MG63 (cell line): ENCODE results near the gene CARD10. TPM values are rescaled to one million over a fixed set of nuclear protein-coding genes. Genes with fewer than 3 reads are reported as not detected.
"Not testable (repeated sequence)": the region's sequence is repeated elsewhere in the genome, so short reads cannot be mapped to it uniquely, and the experiment has no call there.

Experiments used
- DNase-seq: peaks from one replicate; pipeline ENCODE4 v3.0.0-alpha.2; 2020
- H3K27me3 ChIP-seq: fragments of 250-450 bp; sonication (Bioruptor Pico); 2 replicates; pipeline ENCODE4 v1.5.1; 2020; ENCODE audit warnings: mild to moderate bottlenecking, moderate library complexity
- H3K36me3 ChIP-seq: fragments of 250-450 bp; sonication (Bioruptor Pico); 2 replicates; pipeline ENCODE4 v1.5.1; 2020; ENCODE audit warnings: mild to moderate bottlenecking, moderate library complexity
- H3K4me3 ChIP-seq: fragments of 250-450 bp; sonication (Bioruptor Pico); 2 replicates; pipeline ENCODE4 v1.5.1; 2020; ENCODE audit warnings: mild to moderate bottlenecking, moderate library complexity
- H3K9me3 ChIP-seq: fragments of 250-450 bp; sonication (Bioruptor Pico); 2 replicates; pipeline ENCODE4 v1.5.1; 2020; ENCODE audit warnings: mild to moderate bottlenecking, moderate library complexity
- total RNA-seq: library from RNA; depleted of rRNA; stranded (reverse); fragments of >200 nt; shearing (Covaris generic); gene quantifications from 2 replicates; pipeline ENCODE4 v1.2.3, GENCODE V29; 2014; ENCODE audit warnings: low replicate concordance

CARD10 gene
- total RNA-seq, 1 experiment from 2014 or later = 17.1 TPM

- H3K9me3 ChIP-seq = no peaks in the 10 kb centered on the region
- DNase-seq = peak; percentile 88
- no peak overlapping the region for H3K4me3 ChIP-seq
- no peaks in the 10 kb centered on the region for H3K27me3 ChIP-seq
- no peaks in the 10 kb centered on the region for H3K36me3 ChIP-seq
These were observed 19.6 kb upstream of the CARD10 start for GRCh38 chr22:37538590-37539357.

DNA sequence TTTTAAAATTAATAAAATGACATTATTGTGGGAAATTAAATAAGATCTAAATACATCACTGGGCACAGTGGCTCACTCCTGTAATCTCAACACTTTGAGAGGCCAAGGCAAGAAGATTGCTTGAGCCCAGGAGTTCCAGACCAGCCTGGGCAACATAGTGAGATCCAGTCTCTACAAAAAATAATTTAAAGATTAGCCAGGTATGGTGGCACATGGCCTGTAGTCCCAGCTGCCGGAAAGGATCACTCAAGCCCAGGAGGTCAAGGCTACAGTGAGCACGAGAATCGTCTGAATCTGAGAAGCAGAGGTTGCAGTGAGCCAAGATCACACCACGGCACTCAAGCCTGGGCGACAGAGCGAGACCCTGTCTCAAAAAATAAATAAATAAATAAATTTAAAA is 15.9 kb upstream of the CARD10 start:
- no peak for DNase-seq
- no peaks in the 10 kb centered on the region for H3K36me3 ChIP-seq
- no peaks in the 10 kb centered on the region for H3K9me3 ChIP-seq
- H3K27me3 ChIP-seq = no peaks in the 10 kb centered on the region
- no peak overlapping the region for H3K4me3 ChIP-seq

DNA sequence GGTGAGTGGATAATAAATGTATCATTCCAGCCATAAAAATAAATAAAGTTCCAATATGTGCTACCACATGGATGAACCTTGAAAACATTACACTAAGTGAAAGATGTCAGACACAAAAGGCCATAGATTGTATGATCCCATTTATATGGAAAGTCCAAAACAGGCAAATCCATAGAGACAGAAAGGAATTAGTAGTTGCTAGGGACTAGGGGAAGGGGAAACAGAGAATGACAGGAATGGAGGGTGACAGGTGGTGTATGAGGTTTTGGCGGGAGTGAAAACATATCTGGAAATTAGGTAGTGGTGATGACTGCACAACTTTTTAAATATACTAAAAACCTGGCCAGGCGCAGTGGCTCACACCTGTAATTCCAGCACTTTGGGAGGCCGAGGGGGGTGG is 15.2 kb upstream of the CARD10 start:
- Histone ChIP-seq H3K4me3 (no peak overlapping the region), H3K27me3 (no peaks in the 10 kb centered on the region), H3K36me3 (no peaks in the 10 kb centered on the region), H3K9me3 (no peaks in the 10 kb centered on the region)
- DNase-seq = no peak

DNA sequence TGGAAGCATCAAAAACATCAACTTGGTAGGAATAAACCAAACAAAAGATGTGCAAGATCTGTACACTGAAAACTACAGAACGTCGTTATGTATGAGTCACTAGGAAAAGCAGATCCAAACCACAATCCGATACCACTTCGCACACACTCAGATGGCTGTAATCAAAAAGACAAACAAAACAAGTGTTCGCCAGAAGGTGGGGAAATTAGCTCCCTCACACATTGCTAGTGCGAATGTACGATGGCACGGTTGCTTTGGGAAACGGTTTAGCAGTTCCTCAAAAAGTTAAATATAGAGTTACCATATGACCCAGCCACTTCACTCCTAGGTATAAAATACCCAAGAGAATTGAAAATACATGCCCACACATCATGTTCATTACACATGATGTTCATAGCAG is 14.8 kb upstream of the CARD10 start:
- H3K9me3 ChIP-seq = no peaks in the 10 kb centered on the region
- no peak overlapping the region for H3K4me3 ChIP-seq
- no peaks in the 10 kb centered on the region for H3K36me3 ChIP-seq
- DNase-seq = peak; percentile 39
- H3K27me3 ChIP-seq = no peaks in the 10 kb centered on the region

DNA sequence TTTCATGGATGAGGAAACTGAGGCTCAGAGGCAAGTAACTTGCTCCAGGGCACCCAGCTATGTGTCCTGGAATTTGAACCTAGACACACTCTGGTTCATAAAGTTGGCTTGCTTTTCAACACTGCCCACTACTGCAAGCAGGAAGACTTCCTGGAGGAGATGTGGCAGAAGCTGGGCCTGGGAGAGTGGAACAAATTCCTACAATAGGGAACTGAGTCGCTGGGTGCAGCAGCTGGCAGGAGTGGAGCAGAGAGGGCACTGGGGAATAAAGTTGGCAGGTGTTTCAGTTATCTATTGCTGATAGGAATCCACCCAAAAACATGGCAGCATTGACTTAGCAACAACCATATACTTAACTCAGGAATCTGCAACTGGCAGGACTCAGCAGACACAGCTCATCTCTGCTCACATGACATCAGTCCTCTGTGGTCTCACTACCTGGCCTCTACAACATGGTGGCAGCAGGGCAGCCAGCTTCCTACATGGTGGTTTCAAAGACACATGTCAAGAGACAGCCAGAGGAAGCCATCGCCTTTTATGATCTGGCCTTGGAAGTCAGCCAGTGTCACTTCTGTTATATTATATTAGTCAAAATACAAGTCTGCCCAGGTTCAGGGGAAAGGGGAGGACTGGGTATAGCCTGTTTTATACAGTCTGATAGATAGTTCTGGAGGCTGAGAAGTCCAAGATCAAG is 10.6 kb upstream of the CARD10 start:
- no peaks in the 10 kb centered on the region for H3K9me3 ChIP-seq
- no peak for DNase-seq
- H3K36me3 ChIP-seq = no peaks in the 10 kb centered on the region
- H3K27me3 ChIP-seq = no peaks in the 10 kb centered on the region
- H3K4me3 ChIP-seq = no peak overlapping the region

GRCh38 chr22:37527952-37528351 is 8.7 kb upstream of the CARD10 start:
- not testable (repeated sequence) for DNase-seq, H3K4me3 ChIP-seq, H3K9me3 ChIP-seq, H3K27me3 ChIP-seq, H3K36me3 ChIP-seq

- not testable (repeated sequence) for DNase-seq, H3K4me3 ChIP-seq, H3K27me3 ChIP-seq, H3K36me3 ChIP-seq, H3K9me3 ChIP-seq
These were observed 8.0 kb upstream of the CARD10 start for GRCh38 chr22:37527081-37527752.

GRCh38 chr22:37526376-37526775 is 7.2 kb upstream of the CARD10 start:
- H3K27me3 ChIP-seq = no peaks in the 10 kb centered on the region
- peak; percentile 66 for DNase-seq
- H3K4me3 ChIP-seq = no peak overlapping the region
- H3K9me3 ChIP-seq = no peaks in the 10 kb centered on the region
- H3K36me3 ChIP-seq = no peaks in the 10 kb centered on the region

DNA sequence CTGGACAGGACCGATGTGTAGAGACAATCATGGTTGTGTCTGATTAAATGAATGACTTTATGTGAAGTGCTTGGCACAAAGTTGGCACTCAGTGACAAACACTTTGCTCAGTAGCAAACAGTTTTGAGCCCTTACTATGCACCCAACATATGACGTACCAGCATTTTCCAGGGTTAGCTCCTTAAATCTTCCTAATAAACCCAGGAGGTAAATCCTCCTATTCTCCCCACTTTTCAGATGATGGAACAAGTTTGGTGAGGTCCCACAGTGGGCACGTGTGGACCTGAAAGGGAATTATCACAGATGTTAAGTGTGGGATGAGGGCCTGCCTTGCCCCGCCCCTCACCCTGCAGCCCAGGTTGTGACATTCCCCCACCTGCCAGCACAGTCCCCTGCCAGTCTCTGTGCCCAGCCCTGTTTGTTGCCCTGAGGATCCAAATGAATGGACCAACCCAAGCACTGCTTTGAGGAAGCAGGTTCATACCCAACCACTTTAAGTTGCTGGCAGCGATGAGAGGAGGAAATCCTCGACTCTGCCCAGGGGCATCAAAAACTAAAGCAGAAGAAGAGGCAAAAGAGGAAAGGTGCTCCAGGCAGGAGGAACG is 6.6 kb upstream of the CARD10 start:
- Histone ChIP-seq H3K9me3 (no peaks in the 10 kb centered on the region), H3K4me3 (no peak overlapping the region), H3K36me3 (no peaks in the 10 kb centered on the region), H3K27me3 (no peaks in the 10 kb centered on the region)
- DNase-seq = no peak

DNA sequence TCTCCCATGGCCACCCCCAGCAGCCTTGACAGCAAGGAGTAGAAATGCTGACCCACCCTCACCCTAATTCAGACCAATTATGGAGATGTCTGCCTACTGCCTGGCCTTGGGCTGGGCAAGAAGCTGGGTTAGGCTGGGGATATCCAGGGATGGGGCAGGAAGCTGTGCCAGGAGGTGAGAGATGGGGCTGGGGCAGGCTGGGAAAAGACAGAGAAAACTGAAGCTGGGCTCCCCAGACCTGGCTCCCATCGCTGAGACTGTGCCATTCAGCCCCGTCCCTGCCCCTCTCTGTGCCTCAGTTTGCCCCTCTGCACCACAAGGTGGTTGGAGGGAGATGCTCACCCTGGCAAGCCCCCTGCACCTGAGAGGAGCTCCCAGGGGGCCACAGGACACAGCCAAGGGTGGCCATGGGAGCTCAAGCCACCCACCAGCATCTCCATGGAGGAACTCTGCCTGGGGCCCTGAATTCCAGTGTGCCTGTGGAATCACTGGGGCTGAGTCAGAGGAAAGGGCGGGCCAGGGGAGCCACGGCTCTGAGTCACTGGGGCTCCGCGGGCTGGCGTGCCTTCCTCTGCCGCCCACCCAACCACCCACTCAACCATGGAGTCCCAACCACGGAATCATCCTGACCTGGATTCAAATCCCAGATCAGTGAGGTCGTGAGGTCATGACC is 6.0 kb upstream of the CARD10 start:
- Histone ChIP-seq H3K36me3 (no peaks in the 10 kb centered on the region), H3K4me3 (no peak overlapping the region), H3K9me3 (no peaks in the 10 kb centered on the region), H3K27me3 (no peaks in the 10 kb centered on the region)
- DNase-seq = peak; percentile 92

DNA sequence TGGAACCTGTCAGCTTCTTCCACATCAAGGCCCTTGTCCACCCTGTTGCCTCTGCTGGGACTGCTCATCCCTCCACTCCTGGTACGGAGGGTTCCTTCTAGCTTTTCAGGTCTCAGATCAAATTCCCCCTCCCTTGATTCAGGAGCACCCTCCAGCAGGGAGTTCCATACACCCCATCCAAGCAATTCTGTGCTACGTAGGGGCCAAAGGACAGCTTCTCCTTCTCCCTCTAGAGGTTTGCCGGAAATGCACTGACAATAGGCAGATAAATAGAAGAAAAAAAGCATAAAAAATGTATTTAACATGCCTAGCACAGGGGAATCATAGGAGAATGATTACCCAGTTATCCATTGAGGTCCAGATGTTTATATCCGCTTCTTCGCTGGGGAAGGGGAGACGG is 3.3 kb upstream of the CARD10 start:
- Histone ChIP-seq H3K36me3 (no peaks in the 10 kb centered on the region), H3K27me3 (no peaks in the 10 kb centered on the region)
- DNase-seq = no peak

GRCh38 chr22:37521236-37521739 is 2.1 kb upstream of the CARD10 start:
- no peaks in the 10 kb centered on the region for H3K27me3 ChIP-seq
- H3K9me3 ChIP-seq = no peaks in the 10 kb centered on the region
- H3K36me3 ChIP-seq = peaks cover 8% of the 10 kb centered on the region
- no peak for DNase-seq
- H3K4me3 ChIP-seq = no peak overlapping the region

More for the DNA sequence above, 3.3 kb upstream of the CARD10 start:
- no peaks in the 10 kb centered on the region for H3K9me3 ChIP-seq
- no peak overlapping the region for H3K4me3 ChIP-seq

DNA sequence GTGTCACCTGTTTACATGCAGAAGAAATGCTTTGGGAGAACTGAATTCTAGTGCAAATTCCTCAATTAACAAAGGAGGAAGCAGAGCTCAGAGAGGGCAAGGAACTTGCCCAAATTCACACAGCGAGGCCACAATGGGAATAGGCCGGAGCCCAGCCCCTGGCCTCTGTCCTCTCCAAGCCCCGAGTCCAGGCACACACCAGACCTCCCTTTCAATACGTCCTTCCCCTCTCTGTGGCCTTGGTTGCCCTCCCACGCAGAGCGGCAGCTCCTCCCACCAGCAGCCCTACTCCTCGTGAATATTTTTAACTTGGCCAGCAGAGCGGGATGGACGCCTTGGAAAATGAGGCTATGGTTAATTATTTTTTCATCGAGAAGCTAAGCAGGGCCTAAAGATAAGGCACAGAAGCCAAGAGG is 1.6 kb upstream of the CARD10 start:
- no peak for DNase-seq
- Histone ChIP-seq H3K36me3 (peaks cover 9% of the 10 kb centered on the region), H3K4me3 (no peak overlapping the region), H3K27me3 (no peaks in the 10 kb centered on the region), H3K9me3 (no peaks in the 10 kb centered on the region)

DNA sequence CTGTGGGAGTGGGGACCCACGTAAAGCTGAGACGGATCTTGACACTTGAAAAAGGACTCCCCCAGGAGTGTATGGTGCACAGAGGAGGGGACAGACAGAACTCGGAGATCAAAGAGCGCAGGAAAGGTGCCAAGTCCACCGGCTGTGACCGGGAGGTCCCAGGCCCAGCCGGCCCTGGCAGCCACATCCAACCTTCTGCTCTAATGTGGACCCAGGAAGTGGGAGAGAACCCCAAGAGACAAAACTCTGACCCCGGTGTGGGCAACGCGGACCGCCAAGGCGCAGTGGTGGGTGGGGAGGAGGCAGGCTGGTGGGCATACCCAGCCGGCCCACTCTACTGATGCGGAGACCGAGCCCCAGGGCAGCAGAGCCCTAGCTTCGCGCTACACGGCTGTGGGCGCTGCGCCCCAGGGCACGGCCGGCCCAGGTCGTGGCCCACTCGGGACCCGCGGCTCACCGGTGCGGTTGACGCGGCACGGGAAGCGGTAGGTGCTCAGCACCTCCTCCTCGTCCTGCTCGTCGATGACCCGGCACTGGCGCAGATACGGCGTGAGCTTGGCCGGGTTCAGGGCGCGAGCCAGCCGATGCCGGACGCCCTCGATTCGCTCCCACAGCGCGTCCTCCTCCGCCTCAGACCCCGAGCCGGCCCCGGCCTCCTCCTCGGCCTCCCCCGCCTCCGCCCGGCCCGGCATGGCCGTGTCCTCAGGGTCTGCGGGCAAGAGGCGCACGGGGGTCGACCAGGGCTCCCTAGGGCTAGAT is 527 bp downstream of the CARD10 start:
- H3K36me3 ChIP-seq = peaks cover 22% of the 10 kb centered on the region
- no peaks in the 10 kb centered on the region for H3K9me3 ChIP-seq
- peak overlapping the region; percentile 68 for H3K4me3 ChIP-seq
- DNase-seq = no peak
- H3K27me3 ChIP-seq = no peaks in the 10 kb centered on the region

DNA sequence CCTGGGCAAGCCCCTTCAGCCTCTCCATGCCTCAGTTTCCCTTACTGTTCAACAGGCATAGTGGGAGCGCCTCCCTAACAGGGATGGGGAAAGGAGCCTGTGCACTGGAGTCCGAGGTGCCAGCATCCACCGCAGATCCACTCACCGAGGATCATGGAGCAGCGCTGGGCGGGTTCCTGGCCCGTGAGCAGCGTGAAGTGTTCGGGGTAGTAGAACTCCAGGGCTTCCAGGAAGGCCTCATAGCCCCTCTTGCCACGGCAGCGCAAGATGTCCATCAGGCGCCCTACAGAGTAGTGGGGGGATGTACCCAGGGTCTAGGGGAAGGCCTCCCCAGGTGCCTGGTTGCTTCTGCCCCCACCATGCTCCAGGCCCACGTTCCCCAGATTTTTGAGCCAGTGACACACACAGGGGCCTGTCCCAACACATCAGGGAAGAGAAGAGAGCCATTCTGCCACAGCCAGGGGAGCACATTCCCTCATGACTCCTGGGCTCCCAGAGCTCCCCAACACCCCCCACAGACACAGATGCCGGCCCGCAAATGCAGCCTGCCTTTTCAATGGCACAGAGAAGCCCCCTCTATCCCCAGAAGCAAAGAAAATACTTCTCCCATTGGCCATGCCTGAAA is 1.3 kb downstream of the CARD10 start:
- H3K27me3 ChIP-seq = no peaks in the 10 kb centered on the region
- peaks cover 22% of the 10 kb centered on the region for H3K36me3 ChIP-seq
- H3K9me3 ChIP-seq = no peaks in the 10 kb centered on the region
- DNase-seq = no peak
- H3K4me3 ChIP-seq = peak overlapping the region; percentile 68
